Activated CD4-positive, alpha-beta T cell treated with anti-CD3 and anti-CD28 coated beads, Interleukin-2, amount 10 ng/mL, durations not matched to agents 7 days and 5 days (primary cell): ENCODE results near the gene MTHFD1L. TPM values are rescaled to one million over a fixed set of nuclear protein-coding genes. Genes with fewer than 3 reads are reported as not detected.
"Not testable (repeated sequence)": the region's sequence is repeated elsewhere in the genome, so short reads cannot be mapped to it uniquely, and the experiment has no call there.

Experiments
- CTCF ChIA-PET: fragments of 350-600 bp; sonication (Branson Sonifier 250); formaldehyde crosslinking; loops from one replicate; lab custom pipeline; 2021; ENCODE audit warnings: antibody characterized with exemption; lab: Charles Lee
- POLR2A ChIA-PET: fragments of 350-600 bp; sonication (Branson Sonifier 250); formaldehyde crosslinking; loops from one replicate; lab custom pipeline; 2021; ENCODE audit warnings: antibody characterized with exemption; lab: Charles Lee
- DNase-seq: peaks from one replicate; pipeline ENCODE4 v3.0.0-alpha.2; 2020
- H3K27ac Mint-ChIP-seq: one replicate; pipeline ENCODE4 v1.8.0; 2021; ENCODE audit warnings: mild to moderate bottlenecking, moderate library complexity, mixed read lengths
- H3K27me3 Mint-ChIP-seq: one replicate; pipeline ENCODE4 v1.8.0; 2021; ENCODE audit warnings: mixed read lengths
- H3K36me3 Mint-ChIP-seq: one replicate; pipeline ENCODE4 v1.8.0; 2021; ENCODE audit warnings: low read depth, mixed read lengths
- H3K4me1 Mint-ChIP-seq: one replicate; pipeline ENCODE4 v1.8.0; 2021; ENCODE audit warnings: mixed read lengths
- H3K4me3 Mint-ChIP-seq: one replicate; pipeline ENCODE4 v1.8.0; 2021; ENCODE audit warnings: mild to moderate bottlenecking, moderate library complexity, mixed read lengths
- H3K9me3 Mint-ChIP-seq: one replicate; pipeline ENCODE4 v1.8.0; 2021; ENCODE audit warnings: mixed read lengths
- total RNA-seq, 2 experiments: library from RNA; stranded (reverse); gene quantifications; one replicate each; pipeline ENCODE4 v1.2.3, GENCODE V29; 2021

The MTHFD1L gene
- total RNA-seq, 2 experiments from 2014 or later: 34.9 to 40.6 TPM

DNA sequence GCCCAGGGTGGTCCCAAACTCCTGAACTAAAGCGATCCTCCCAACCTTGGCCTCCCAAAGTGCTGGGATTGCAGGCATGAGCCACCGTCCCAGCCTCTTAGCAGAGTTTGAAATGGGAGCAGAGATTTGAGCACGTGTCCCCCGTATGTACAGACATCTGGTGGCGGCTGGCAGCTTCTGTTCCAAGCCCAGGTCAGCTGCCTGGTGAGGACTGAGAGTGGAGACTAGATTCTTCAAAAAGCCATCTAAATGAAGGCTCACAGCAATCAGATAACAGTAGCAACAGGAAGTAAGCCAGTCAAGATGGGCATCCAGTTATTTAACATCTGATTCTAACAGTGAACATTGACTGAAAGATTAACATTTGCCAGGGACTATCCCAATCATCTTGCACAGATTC lies 246.2 kb downstream of the MTHFD1L start:
- DNase-seq: no peak
- CTCF ChIA-PET: no interaction called here
- Mint-ChIP-seq H3K36me3 (no peaks in the 10 kb centered on the region), H3K4me3 (no peak overlapping the region), H3K27me3 (peaks cover 4% of the 10 kb centered on the region), H3K4me1 (no peaks in the 10 kb centered on the region), H3K9me3 (no peaks in the 10 kb centered on the region), H3K27ac (no peak overlapping the region)
- POLR2A ChIA-PET: interaction anchor here (0.6 kb wide), 1 partner anchor 70 kb away, joined by 4 read pairs; no protein-coding TSS in a partner anchor

DNA sequence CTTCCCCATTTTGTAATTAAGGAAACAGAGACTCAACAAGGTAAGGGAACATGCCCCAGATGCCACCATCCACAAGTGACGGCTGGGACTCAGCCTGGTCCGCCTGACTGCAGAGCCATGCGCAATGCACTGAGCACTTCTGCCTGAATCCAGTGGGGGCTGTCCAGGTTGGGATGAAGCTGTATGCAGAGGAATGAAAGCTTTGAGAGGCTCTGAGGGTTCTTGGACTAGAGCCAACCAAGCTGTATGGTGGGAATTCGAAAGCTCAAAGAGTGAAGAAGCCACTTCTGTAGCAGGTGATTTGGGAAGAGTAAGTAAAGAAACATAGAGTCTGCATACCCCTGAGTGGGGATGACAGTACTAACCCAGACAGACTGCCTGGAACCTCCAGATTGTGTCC lies 246.6 kb downstream of the MTHFD1L start:
- peaks cover 4% of the 10 kb centered on the region for H3K27me3 Mint-ChIP-seq
- POLR2A ChIA-PET: no interaction called here

DNA sequence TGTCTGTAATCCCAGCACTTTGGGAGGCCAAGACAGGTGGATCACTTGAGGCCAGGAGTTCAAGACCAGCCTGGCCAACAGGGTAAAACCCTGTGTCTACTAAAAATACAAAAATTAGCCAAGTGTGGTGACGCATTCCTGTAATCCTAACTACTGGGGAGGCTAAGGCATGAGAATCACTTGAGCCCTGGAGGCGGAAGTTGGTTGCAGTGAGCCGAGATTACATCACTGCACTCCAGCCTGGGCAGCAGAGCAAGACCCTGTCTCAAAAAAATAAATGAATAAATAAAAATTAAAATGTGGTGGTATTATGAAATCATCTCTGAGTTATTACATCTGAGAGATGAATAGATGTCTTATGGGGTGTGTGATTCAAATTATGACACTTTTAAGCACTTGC lies 247.4 kb downstream of the MTHFD1L start:
- CTCF ChIA-PET, H3K9me3 Mint-ChIP-seq, H3K27me3 Mint-ChIP-seq, DNase-seq, H3K27ac Mint-ChIP-seq, H3K4me3 Mint-ChIP-seq, H3K36me3 Mint-ChIP-seq, H3K4me1 Mint-ChIP-seq, POLR2A ChIA-PET: not testable (repeated sequence)

More for the DNA sequence above, 246.6 kb downstream of the MTHFD1L start:
- H3K4me1 Mint-ChIP-seq: no peaks in the 10 kb centered on the region
- no peak for DNase-seq
- H3K4me3 Mint-ChIP-seq: no peak overlapping the region
- no peaks in the 10 kb centered on the region for H3K9me3 Mint-ChIP-seq
- no peak overlapping the region for H3K27ac Mint-ChIP-seq
- H3K36me3 Mint-ChIP-seq: no peaks in the 10 kb centered on the region
- CTCF ChIA-PET: no interaction called here

- Mint-ChIP-seq H3K4me3 (no peak overlapping the region), H3K9me3 (no peaks in the 10 kb centered on the region), H3K27me3 (peaks cover 4% of the 10 kb centered on the region), H3K36me3 (no peaks in the 10 kb centered on the region), H3K4me1 (peaks cover 5% of the 10 kb centered on the region), H3K27ac (no peak overlapping the region)
- no peak for DNase-seq
- ChIA-PET POLR2A (no interaction called here), CTCF (no interaction called here)
These were observed 248.1 kb downstream of the MTHFD1L start for GRCh38 chr6:151113641-151114040.

GRCh38 chr6:151118461-151119123 lies 253.1 kb downstream of the MTHFD1L start:
- H3K27me3 Mint-ChIP-seq: no peaks in the 10 kb centered on the region
- H3K36me3 Mint-ChIP-seq: no peaks in the 10 kb centered on the region
- POLR2A ChIA-PET: no interaction called here
- no peak overlapping the region for H3K4me3 Mint-ChIP-seq
- no peak for DNase-seq
- CTCF ChIA-PET: interaction anchor here (0.6 to 1.4 kb wide), 2 partner anchors 8 to 200 kb away, joined by 3 to 5 read pairs; no protein-coding TSS in a partner anchor
- H3K27ac Mint-ChIP-seq: no peak overlapping the region
- peaks cover 5% of the 10 kb centered on the region for H3K4me1 Mint-ChIP-seq
- no peaks in the 10 kb centered on the region for H3K9me3 Mint-ChIP-seq

GRCh38 chr6:151119823-151120524 lies 254.5 kb downstream of the MTHFD1L start:
- Mint-ChIP-seq H3K4me1 (peaks cover 5% of the 10 kb centered on the region), H3K4me3 (no peak overlapping the region), H3K27me3 (no peaks in the 10 kb centered on the region), H3K36me3 (no peaks in the 10 kb centered on the region), H3K27ac (no peak overlapping the region), H3K9me3 (no peaks in the 10 kb centered on the region)
- DNase-seq: no peak
- ChIA-PET CTCF (interaction anchor here (0.6 kb wide), 1 partner anchor 593 kb away, joined by 8 read pairs; no protein-coding TSS in a partner anchor), POLR2A (no interaction called here)

DNA sequence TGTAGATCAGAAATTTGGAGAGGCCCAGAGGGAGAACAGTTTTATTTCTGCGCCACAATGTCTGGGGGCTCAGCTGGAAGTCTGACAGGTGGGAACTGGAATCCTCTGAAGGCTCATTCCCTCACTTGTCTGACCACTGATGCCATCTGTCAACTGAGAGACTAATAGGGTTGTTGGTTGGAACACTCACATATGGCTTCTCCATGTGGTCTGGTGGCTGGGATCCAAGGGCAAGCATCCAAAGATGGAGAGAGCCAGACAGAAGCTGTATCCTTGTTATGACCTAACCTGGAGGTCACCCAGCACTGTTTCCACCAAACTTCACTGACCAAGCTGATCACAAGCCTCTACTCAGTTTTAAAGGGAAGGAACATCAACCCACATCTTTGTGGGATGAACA lies 256.4 kb downstream of the MTHFD1L start:
- peaks cover 5% of the 10 kb centered on the region for H3K4me1 Mint-ChIP-seq
- H3K27me3 Mint-ChIP-seq: no peaks in the 10 kb centered on the region
- CTCF ChIA-PET: no interaction called here
- H3K27ac Mint-ChIP-seq: no peak overlapping the region
- peaks cover 3% of the 10 kb centered on the region for H3K9me3 Mint-ChIP-seq
- H3K4me3 Mint-ChIP-seq: no peak overlapping the region
- DNase-seq: no peak
- POLR2A ChIA-PET: no interaction called here
- no peaks in the 10 kb centered on the region for H3K36me3 Mint-ChIP-seq

DNA sequence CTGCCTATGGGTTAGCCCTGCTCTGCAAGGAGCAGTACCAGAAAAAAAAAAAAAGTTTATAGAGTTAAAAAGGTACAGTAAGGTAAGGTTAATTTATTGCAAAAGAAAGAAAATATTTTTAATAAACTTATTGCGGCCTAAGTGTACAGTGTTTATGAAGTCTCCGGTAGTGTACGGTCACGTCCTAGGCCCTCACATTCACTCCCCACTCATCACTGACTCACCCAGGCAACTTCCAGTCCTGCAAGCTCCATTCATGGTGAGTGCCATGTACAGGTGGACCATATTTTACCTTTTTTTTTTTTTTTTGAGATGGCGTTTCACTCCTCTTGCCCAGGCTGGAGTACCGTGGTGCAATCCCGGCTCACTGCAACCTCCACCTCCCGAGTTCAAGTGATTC lies 258.1 kb downstream of the MTHFD1L start:
- H3K36me3 Mint-ChIP-seq, DNase-seq, H3K27ac Mint-ChIP-seq, H3K4me1 Mint-ChIP-seq, H3K4me3 Mint-ChIP-seq, CTCF ChIA-PET, POLR2A ChIA-PET, H3K9me3 Mint-ChIP-seq, H3K27me3 Mint-ChIP-seq: not testable (repeated sequence)

DNA sequence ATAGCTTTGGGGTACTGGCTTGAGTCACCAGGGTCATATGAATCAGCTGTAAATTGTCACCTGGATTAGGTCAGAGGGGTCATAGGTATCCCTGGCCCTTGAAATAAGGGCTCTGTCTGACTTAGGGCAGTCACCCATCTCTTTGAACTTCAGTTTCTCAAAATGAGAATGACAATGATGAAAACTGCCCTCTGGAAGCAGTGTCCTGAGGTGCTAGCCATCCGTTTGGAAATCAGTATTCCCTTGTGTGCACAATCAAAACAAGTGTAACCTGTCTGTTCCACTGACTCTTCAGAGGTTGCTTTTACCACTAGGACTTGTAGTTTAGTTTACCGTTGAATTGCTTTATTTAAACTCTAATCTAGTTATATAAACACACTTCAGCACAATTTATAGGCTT lies 259.7 kb downstream of the MTHFD1L start:
- DNase-seq, H3K9me3 Mint-ChIP-seq, H3K4me3 Mint-ChIP-seq, POLR2A ChIA-PET, H3K27ac Mint-ChIP-seq, CTCF ChIA-PET, H3K36me3 Mint-ChIP-seq, H3K27me3 Mint-ChIP-seq, H3K4me1 Mint-ChIP-seq: not testable (repeated sequence)

- POLR2A ChIA-PET, CTCF ChIA-PET, H3K27ac Mint-ChIP-seq, H3K27me3 Mint-ChIP-seq, H3K9me3 Mint-ChIP-seq, H3K4me3 Mint-ChIP-seq, DNase-seq, H3K36me3 Mint-ChIP-seq, H3K4me1 Mint-ChIP-seq: not testable (repeated sequence)
These were observed 260.3 kb downstream of the MTHFD1L start for GRCh38 chr6:151125651-151126416.

DNA sequence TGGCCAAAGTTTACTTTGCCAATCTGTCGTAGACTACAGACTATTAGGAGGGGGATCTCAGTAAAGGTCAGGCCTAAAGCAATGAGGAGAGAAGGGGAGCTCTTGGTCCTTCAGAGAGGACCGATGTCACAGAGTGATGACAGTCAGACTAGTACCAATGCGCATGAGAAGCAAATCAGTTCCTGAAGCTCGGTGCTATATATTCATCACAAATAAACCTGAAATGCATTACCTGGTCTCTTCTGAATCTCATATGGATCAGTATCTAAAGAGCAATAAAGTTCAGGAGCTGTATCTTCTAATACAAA lies 260.9 kb downstream of the MTHFD1L start:
- DNase-seq, H3K4me3 Mint-ChIP-seq, POLR2A ChIA-PET, H3K27ac Mint-ChIP-seq, CTCF ChIA-PET, H3K9me3 Mint-ChIP-seq, H3K36me3 Mint-ChIP-seq, H3K27me3 Mint-ChIP-seq, H3K4me1 Mint-ChIP-seq: not testable (repeated sequence)

GRCh38 chr6:151127133-151127798 lies 261.8 kb downstream of the MTHFD1L start:
- H3K27me3 Mint-ChIP-seq, H3K4me1 Mint-ChIP-seq, H3K27ac Mint-ChIP-seq, POLR2A ChIA-PET, H3K4me3 Mint-ChIP-seq, H3K36me3 Mint-ChIP-seq, H3K9me3 Mint-ChIP-seq, DNase-seq, CTCF ChIA-PET: not testable (repeated sequence)
